HFF-Myc (cell line): ENCODE results near the gene PKN1.

Experiments
- DNase-seq: peaks from one replicate; pipeline ENCODE4 v3.0.0-alpha.2; 2011; ENCODE audit warnings: low read depth; ENCODE audit errors: extremely low read depth
- H3K4me3 ChIP-seq: replicated peaks from 2 replicates; pipeline ENCODE4 v1.5.1; 2011; ENCODE audit warnings: low read depth, mild to moderate bottlenecking, control low read depth, low read length
- TF ChIP-seq, protein P1 (sequence below): IDR thresholded peaks from 2 replicates; pipeline ENCODE4 v1.5.1; 2012; ENCODE audit warnings: mild to moderate bottlenecking, low read depth, low read length, control low read depth; ENCODE audit errors: missing control alignments

The PKN1 gene

DNA sequence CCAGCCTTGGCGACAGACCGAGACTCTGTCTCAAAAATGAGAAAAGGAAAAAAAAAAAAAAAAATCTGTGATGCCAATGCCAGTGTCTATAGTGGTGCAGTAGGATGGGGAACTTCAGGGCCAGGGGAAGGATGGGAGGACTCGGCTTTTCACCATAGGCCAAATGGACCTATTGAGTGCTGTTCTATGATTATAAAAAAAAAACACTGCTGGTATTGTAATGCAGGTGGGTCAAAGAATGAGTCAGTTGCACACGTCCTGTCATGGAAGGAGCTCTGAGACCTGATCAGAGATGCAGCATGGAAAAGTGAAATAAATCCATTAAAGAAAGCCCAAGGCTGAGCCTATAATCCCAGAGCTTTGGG lies 78.1 kb downstream of the PKN1 start:
- DNase-seq: no peak
- TF ChIP-seq, protein P1, sequence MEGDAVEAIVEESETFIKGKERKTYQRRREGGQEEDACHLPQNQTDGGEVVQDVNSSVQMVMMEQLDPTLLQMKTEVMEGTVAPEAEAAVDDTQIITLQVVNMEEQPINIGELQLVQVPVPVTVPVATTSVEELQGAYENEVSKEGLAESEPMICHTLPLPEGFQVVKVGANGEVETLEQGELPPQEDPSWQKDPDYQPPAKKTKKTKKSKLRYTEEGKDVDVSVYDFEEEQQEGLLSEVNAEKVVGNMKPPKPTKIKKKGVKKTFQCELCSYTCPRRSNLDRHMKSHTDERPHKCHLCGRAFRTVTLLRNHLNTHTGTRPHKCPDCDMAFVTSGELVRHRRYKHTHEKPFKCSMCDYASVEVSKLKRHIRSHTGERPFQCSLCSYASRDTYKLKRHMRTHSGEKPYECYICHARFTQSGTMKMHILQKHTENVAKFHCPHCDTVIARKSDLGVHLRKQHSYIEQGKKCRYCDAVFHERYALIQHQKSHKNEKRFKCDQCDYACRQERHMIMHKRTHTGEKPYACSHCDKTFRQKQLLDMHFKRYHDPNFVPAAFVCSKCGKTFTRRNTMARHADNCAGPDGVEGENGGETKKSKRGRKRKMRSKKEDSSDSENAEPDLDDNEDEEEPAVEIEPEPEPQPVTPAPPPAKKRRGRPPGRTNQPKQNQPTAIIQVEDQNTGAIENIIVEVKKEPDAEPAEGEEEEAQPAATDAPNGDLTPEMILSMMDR: no peak
- H3K4me3 ChIP-seq: no peak overlapping the region

DNA sequence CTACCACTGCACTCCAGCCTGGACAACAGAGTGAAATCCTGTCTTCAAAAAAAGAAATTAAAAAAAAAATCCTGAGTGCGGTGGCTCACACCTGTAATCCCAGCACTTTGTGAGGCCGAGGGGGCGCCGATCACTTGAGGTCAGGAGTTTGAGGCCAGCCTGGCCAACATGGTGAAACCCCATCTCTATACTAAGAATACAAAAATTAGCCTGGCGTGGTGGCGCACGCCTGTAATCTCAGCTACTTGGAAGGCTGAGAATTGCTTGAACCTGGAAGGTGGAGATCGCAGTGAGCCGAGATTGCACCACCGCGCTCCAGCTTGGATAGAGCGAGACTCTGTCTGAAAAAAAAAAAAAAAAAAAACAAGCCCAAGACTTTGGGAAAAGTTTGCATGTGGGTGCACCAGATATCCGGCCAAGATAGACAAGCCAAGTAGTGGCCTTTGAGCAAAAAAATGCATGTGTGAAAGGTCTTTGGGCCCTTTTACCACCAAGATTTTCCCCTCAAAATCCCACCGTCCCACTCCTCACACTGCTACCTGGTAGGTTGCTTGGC lies 79.4 kb downstream of the PKN1 start:
- no peak overlapping the region for H3K4me3 ChIP-seq
- TF ChIP-seq, protein P1: no peak
- DNase-seq: no peak

DNA sequence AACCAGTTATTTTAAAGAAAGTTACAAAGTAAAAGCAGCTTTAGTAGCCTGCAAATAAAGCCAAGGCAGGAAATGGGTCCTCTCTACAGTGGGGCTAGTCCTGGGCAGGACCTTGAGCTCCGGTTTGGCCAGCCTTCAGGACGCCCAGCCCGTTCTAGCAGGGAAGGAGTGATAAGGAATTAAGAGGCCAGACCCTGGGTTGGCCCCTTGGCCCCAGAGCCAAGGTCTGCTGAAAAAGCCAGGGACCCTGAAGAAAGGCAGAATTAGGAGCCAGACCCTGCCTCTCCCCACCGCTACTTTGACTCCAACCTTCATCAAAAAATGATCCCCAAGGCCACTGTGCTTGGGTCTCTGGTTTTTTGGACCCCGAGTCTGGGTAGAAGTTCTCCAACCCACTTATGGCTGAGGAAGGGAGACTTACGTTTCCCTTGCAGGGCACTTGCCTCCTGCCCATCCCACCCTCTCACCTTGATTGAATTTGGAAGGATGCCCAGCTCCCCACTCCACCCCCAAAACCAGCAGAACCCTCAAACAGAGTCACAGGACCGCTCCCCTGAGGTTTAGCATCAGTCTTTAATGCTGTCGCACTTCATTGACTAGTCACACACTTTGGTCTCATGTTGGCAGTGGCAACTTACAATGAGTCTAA lies 81.2 kb downstream of the PKN1 start:
- TF ChIP-seq, protein P1: no peak
- no peak for DNase-seq
- H3K4me3 ChIP-seq: no peak overlapping the region

DNA sequence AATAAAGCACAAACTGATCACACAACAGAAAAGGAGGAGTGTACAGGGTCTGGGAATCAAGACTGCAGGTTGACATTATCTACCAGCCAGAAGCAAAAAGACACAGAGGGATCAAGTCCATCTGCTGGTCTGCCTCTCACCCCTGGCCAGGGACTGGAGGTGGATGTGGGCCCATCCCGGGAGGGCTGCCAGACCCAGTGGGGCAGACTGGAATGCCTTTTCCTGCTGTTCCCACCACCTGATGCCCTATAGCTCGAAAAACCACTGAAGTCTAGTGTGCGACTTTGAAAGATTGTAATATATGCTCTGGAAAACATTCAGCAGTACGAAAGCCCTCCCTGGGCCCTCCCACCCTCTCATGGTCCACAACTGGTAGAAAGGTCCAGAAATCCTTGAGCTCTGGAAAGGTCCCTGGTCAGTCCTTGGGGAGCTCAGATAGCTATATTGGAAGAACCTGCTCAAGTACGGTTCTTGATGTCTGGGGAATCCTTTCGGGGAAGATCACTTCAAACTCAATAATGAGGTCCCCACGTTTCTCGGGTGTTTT lies 82.5 kb downstream of the PKN1 start:
- no peak for DNase-seq
- peak overlapping the region; percentile 87 for H3K4me3 ChIP-seq

DNA sequence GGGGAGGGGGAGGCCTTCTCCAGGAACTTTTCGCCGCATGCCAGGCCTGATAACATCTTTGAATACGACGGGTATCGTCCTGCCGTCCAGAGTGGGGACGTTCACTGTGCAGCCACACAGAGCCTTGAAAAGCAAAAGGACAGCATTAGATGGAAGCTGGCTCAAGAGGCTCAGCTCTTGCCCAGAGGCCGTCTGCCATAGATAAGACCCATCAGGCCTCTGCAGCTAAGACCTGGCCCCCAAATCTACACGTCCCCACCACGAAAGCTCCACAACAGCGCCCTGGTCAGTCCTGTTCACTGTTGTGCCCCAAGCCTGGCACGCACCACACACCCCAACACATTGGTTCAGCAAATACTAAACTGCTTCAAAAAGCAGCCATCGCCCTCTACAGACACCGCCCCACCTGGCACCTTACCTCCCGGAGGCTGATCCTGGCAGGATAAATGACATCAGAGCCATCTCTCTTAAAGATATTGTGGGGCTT lies 83.0 kb downstream of the PKN1 start:
- no peak for DNase-seq
- TF ChIP-seq, protein P1: no peak
- peak overlapping the region; percentile 87 for H3K4me3 ChIP-seq

More for the DNA sequence above, 82.5 kb downstream of the PKN1 start:
- TF ChIP-seq, protein P1: no peak

DNA sequence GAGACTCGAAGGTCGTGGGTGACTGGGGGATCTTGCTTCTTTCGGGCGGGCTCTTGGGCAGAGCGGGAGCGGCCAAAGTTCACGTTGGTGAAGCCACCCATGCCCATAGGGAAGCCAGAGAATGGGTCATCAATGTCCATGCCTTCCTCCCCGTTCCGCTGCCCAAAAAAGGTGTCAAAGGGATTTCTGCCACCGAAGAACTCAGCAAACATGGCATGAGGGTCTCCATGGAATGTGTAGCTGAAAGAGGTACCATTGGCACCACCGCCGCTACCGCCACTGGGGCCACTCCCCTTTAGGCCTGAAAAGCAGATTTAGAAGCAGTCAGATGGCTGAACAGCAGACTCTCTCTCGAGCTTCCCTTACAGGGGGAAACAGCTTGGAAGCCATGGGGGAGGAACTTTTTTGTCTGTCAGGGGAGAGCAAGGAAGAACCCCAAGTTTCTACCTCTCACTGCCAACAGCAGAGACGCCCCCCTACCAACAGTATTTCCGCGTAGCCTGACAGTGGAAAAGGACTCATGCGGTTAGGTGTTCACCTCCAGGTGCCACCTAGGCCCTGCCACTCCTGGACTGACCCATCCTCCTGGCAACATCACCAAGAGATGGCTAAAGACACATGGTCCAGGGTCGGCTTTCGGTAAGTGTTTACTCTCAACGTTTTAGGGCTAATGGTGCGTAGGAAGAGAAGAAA lies 83.8 kb downstream of the PKN1 start:
- no peak for DNase-seq
- TF ChIP-seq, protein P1: no peak
- peak overlapping the region; percentile 87 for H3K4me3 ChIP-seq
